IPS-NIHi11 (cell line): ENCODE data around the gene BBLN.

Experiments used
- DNase-seq: peaks from one replicate; pipeline ENCODE4 v3.0.0; 2012; ENCODE audit warnings: mixed read lengths, low spot score

BBLN gene

DNA sequence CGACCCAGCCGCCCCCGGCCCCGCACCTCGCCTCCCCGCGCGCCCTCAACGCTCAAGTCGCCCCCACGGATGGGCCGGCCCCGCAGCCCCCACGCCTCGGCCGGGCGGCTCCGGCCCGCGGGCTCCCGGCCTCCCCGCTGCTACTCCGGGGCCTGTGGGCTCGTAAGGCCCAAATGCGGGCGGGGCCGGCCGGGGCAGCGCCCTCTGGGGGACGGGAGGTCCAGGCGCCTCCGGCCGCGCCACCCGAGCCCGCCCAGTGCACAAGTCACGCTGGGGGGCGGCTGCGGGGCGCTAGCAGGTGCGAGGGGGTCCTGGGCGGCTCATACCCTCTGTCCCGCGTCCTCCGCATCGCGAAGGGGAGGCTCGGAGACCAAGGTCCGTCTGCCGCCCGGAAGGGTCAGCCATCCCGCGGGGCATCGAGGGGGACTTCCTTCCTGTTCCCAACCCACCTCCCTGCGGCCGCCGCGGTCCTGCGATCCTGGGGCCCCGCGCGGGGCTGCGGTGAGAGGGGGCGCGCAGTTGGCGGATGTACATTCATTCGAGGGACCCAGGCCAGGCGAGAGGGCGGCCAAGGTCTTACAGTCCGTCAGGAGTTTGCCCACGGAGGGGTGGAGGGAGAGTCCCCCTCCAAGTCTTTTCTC is 31.5 kb downstream of the BBLN start, which contains the start of gene CIZ1:
Gene CIZ1, minus strand, starts transcription at position 167 of the 641 bp plus-strand sequence. CDS start 715 bp downstream, outside the sequence.
- DNase-seq: peak; percentile 98

DNA sequence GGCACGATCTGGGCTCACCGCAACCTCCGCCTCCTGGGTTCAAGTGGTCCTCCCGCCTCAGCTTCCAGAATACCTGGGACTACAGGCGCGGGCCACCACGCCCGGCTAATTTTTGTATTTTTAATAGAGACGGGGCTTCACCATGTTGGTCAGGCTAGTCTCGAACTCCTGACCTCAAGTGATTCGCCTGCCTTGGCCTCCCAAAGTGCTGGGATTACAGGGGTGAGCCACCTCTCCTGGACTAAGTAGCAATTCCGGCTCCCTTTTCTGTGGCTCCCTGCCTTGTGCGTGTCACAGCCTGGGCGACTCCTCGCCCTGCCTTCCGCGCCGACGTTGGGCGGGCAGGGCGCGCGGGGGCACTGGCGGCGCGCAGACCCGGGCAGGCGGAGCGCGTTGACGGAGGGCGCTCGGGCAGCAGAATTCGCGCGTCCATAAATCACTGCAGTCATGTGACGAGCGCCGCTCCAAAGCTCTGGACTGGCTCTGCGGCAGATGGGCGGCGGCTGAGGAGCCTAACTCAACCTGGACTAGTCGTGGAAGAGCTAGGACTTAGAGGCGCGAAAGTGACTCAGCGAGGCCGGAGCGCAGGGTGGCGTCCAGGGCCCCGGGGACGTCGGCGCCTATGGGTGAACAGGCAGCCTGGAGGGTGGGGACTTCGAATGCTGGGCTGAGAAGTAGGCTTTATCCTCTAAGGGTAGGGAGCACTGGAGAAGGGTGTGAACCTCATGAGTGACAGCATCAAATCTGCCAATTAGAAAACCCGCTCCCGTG is 32.7 kb downstream of the BBLN start:
- peak; percentile 59 for DNase-seq

DNA sequence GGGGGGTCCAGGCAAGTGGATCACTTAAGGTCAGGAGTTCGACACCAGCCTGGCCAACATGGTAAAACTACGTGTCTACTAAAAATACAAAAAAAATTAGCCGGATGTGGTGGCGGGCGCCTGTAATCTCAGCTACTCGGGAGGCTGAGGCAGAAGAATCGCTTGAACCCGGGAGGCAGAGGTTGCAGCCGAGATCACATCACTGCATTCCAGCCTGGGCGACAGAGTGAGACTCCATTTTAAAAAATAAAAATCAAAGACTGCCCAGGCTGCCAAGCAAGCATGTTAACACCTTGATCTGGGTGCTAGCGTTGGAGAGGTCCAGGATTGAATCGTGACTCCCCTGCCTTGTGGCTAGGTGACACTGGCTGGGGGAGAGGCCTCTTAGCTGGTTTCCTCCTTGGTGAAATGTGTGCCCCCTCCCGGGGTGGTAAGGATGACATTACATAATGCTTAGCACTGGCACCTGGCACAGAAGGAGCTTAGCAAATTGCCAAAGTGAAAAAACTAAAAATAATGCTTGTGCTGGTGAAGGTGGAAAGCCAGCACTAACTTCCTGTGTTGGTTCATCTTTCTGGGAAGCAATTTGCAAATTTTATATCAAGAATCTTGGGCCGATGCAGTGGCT is 33.5 kb downstream of the BBLN start:
- DNase-seq: no peak

DNA sequence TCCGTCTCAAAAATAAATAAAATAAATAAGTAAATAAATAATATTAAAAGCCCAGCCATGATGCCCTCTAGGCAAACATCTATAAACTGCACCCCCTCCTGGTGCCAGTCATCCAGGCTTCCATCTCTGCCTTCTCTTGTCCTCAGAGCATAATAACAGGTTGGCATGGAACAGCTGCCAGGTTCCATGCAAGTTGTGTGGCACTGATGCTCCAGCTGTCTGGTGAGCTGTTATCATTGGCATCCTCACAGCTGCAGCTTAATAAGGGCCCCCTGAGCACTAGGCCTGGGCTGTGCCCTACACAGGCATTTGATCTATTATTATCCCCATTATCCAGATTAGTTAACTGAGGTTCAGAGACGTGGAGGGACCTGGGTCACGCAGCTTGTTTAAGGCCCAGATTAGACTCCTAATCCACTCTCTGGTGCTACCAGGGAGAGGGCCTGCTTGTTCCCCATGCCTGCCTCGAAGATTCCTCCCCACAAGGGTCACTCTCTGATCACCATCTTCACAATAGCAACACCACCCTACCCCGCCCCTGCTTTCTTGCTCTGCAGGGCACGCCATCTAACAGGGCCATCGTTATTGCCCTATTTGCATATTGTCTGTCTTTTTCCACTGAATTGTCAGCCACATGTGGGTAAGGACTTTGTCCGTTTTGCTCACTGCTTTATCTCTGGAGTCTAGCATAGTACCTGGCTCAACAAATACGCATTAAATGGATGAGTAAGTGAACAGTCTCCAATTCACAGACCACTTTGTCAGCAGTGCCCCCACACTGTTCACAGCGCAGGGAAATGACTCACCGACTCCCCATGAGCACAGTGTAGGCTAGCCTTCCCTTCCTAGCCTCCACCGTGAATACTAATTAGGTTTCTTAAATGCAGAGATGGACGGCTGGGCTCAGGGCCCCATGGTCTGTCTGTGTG is 41.6 kb downstream of the BBLN start:
- DNase-seq: no peak

DNA sequence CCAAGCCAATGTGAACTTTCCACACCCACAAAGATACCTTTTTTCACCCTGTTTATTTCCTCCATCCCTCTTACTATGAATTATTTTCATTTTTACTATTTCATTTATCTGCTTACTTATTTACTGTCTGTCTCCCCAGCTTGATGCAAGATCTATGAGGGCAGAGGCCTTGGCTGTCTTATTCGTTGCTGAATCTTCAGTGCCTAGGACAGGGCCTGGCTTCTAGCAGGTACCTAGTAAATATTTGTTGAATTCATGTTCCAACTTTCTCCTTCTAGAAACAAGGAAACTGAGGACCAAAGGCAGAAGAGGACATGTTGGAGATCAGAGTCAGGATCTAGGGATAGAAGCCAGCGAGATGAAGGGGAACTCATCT is 42.6 kb downstream of the BBLN start:
- no peak for DNase-seq

DNA sequence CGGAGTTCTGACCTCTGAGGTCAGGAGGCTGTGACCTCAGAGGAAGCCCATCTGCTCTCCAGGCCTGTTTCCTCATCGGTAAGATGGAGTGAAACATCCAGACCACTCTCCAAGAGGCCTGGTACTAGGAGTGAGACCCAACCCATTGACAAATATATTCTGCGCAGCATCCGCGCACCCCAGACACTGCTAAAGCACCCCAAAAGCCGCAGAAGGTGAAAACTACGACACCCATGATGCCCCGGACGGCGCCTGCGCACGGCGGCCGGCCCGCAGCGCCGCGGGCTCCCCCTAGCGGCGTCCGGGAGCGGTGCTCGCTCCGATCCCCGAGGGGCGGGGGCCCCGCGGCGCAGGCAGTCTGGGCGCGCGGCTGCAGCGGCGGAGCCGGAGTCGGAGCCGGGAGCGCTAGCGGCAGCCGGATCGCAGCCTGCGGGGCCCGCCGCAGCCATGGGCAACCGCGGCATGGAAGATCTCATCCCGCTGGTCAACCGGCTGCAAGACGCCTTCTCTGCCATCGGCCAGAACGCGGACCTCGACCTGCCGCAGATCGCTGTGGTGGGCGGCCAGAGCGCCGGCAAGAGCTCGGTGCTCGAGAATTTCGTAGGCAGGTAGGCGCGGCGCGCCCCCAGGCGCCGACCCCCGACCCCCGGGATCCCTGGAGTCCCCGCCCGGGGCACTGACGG is 43.1 kb downstream of the BBLN start, which contains the start of gene DNM1:
Gene DNM1, plus strand, starts transcription at position 356 of the 683 bp plus-strand sequence. Its CDS starts 92 bp downstream, at position 448.
- peak; percentile 99 for DNase-seq

DNA sequence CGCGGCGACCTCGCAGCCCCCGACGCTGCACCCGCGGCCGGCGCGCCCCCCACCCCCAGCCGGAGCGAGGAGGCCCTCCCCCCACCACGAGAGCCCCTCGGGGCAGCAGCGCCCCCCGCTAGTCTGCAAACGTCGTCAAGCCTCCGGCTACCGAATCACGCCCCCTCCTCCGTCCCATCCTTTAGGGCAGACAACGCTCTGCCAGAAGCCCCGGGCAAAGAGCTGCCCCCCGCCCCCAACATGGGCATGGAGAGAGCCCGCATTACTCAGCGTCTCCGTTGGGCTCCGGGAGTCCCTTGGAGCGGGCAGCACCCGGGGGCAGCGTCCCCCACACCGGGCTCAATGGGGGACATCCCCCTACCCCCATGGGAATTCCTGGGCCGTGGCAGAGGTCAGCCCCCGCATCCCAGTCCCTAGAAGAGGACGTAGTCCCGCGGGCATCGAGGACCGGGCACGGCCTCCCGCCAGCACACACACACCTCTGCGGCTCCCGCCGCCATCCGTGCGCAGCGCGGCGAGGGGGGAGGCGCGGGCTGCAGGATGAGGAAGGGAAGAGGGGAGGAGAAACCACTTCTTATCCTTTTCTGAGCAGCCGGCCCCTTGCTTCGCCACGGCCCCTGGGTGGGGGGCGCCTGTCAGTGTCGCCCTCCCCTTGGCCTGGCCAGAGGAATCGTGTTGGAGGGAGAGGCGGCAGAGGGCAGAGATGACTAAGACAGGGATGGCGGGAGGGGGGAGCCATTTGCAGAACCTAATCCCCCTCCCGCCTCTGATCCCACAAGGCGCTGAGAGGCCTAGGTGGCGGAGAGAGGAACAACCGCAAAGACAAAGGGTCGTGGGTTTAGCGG is 43.9 kb downstream of the BBLN start:
- peak; percentile 80 for DNase-seq

DNA sequence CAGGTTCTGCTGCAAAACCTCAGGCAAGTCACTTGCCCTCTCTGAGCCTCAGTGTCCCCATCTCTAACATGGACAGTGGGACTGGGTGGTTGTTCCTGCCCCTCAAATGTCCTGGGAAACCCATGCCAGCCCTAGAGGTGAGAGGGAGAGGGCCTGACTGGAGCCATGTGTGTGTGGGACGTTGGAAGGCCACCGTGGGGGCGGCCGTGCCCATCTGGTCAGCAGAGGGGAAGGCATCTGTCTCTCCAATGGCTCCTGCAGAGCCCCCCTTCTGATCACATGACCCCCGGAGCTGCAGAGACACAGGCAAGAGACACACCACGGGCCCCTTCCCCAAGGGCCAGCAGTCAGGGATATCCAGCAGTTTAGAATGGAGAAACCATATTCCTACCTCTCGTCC is 44.8 kb downstream of the BBLN start:
- DNase-seq: no peak

DNA sequence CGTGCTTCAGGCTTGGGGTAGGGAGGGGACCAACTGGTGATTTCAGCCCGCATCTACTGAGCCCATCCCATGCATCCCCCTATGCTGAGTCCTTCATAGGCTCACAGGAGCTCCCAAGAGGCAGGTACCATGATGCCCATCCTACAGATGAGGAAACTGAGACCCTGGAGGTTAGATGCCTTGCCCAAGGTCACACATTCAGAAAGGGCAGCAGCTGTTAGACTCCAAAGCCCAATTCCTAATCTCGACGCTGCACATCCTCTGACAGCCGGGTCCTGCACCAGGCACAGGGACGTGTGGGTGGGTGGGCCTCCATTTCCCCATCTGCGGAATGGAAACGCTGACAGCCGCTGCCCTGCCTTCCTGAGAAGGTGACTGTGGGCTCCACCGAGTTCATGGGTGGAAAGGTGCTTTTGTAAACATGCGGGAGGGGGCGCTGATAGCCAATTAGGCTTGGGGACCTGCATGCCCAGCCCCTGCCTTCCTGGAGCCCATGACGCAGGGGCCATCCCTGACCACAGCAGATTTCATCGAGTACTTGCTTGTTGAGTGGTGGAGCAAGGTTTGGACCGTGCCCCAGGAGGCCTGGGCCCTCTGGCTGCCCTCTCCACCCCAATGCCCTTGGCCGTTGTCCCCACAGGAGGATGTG is 45.4 kb downstream of the BBLN start:
- DNase-seq: no peak

DNA sequence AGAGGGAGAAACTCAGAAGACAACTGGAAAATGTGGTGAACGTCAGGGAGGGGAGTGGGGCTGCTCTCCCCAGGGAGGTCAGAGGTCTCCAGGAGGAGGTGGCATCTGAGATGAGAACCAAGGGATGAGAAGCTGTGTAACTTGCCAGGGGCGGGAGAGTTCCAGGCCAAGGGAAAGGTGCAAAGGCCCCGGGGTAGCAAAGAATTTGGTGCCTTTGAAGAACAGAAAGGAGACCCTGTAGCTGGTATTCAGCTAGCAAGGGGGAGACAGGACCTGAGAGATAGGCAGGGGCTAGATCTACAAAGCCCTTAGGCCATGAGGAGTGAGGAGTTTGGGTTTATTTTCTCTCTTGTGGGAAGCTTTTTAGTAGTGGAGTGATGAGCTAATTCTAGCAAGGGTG is 46.4 kb downstream of the BBLN start:
- no peak for DNase-seq

DNA sequence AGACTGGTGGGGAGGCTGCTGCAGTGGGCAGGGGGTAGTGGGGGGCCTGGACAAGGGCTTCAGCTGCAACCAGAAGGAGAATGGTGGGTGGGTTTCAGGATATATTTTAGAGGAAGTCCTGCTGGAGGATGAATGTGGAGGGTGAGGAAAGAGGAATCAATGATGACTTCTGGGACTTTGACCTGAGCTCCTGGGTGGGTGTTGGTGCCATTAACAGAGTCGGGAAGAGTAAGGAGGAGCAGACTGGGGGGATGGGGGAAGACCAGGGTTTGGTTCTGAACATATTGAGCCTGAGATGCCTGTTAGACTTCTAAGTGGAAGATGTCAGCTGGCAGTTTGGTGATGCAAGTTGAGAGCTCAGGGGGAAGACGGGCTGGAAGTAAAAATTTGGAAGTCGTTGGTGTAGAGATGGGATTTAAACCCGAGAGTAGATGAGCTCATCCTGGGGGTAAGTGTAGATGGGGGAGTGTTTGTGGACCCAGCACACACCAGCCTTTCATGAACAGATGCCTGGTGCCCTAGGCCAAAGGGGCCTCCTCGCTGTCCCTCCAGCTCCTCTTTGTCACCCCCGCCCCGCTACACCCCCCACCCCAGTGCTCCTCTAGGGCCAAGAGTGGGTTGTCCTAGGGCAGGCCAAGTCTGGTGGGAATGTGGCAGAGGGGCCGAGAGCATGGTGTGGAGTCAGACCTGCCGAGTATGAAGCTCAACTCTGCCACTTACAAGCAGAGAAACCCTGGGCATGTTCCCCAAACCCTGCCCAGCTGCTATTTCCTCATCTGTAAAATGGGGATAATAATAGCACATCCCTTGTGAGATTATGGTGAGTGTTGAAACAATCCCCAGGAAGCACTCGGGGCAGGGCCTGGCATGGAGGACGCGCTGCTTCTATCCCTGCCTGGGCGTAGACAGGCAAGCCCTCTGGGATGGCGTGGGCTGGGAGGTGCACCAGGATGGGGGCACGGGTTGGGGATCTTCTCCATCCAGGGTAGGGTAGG is 47.1 kb downstream of the BBLN start:
- no peak for DNase-seq

DNA sequence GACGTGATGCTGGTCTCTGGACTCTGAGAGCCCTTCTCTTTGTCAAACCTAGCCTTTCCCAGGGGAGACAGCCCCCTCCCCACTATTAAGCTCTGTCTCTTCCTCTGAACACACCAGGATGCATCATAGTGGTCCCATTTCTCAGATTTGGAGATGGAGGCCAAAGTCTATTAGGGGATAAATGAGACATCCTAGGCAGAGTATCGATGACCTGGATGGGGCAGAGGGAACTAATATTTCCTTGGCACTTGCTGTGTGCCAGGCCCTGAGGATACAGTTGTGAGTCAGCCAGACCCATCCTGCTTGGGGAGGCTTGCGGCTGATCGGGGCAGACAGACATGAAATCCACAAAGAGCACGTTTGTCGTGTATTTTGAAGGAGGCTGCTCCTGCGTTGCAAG is 48.3 kb downstream of the BBLN start:
- no peak for DNase-seq

DNA sequence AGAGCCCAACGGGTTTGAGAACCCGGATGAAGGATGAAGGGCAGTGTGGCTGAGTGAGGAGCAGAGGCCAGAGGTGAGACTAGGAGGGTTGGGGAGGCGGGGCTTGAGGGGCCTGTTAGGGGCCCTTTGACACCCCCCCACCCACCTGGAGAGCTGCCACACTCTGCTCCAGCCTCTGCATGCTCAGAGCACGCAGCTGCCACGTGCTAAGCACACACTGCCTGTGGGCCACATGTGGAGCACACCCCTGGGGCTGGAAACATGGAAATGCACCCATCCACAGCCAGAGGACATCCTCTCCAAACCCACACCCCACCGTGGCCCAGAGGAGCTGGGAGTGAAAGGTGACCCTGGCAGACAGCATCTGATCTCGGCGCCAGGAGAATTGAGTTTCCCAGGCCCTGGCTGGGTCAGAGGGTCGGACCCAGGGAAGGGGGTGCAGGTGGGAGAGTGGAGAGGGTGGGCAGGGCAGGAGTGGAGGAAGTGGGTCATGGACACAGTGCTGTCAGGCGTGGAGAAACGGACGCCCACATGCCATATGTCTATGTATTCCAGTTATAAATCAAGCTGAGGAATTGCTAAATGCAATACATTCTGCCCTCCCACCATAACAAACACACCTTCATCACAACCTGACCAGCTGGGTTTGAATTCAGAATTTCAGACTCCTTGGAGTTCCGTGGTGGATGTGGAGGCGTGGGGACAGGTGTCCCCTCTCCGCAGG is 49.0 kb downstream of the BBLN start:
- DNase-seq: no peak

DNA sequence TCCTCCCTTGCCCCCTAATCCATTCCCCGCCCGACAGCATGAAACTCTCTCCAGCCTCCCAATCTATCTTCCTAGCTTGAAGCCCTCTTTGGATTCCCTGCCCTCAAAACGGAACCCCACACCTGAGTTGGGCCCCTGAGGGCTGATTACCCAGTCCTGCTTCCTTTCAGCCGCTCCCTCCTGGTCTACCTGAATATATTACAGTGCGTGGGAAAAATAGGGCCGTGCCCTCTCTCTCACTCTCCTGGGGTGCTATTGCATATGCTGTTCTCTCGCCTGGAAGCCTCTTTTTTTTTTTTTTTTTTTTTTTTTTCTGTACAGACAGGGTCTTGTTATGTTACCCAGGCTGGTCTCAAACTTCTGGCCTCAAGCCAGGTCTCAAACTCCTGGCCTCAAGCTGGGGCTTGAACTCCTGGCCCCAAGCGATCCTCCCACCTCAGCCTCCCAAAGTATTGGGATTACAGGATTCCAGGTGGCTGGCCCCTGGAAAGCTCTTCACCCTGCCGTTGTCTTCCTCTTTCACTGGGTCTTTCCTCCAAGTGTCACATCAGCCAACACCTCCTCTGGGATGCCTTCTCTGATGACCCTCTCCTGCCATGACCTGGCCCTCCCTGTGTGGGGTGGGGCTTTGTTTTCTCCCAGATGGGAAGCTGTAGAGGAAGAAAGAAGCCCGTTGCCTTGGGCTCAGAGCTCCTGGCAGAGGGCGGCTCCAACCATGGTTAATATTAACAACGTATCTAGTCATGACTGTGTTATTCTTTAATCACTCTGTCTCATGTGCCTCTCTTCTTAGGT is 51.3 kb downstream of the BBLN start:
- DNase-seq: no peak

DNA sequence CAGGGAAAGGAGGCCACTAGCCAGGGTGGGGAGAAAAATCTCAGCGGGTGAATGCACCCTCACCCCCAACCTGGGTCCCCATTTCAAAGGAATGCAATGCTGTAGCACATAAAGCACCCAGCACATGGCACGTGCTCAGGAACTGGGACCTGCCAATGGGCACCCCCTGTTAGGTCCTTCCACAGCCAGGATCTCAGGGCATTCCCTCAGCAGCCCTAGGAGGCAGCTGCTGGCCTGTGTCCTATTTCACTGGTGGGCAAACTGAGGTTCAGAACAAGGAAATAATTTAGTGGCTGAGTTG is 51.9 kb downstream of the BBLN start:
- DNase-seq: no peak
